ENCODE measurements around the gene DUOX1. TPM values are rescaled to one million over a fixed set of nuclear protein-coding genes. Genes with fewer than 3 reads are reported as not detected.

Gene DUOX1
- total and polyA plus RNA-seq, 12 donors = 0.14 to 0.99 (median 0.61) TPM; not detected in 1

DNA sequence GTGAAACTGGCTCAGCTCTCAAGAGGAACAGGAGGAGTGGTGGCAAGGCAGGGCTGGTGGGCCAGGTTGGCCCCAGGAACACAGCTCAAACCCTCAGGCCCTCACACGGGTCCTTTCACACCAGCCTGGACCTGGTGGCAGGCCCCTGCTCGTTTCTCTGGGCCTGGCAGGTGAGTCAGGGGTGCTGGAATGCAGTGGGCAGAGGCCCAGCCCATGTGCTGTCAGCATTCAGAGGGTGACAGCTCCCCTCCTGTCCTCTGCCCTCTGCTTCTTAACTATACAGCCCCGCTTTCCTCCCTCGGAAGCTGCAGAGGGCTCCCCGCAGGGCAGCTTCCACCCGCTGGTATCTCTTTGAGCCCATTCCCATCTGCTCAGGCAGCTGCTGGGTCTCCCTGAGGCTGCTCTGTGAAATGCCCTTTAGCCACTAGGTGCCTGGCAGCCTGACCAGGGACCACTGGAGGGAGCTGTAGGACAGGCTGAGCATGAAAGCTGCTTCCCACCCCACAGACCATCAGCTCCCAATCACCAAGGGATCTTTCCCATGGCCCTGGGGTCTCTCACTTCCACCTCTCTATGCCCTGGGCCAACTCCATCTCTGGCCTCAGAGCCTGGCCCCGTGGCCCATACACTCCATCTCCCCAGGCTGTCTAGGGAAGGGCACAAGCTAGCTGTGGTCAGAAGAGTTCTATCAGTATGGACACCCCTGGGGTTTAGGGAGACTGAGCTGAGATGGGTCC lies 33.1 kb downstream of the DUOX1 start:
- intact Hi-C loops (cut with DNase I) = loop anchor here in 8 of 10 donors (2.0 to 10.0 kb wide), 9 partner anchors 116 to 296 kb away; a partner anchor contains a TSS
- DNase-seq (peak; percentile 72 to 79), ATAC-seq (peak; percentile 46 to 74 (median 67))
- H3K36me3 ChIP-seq = no peaks in the 10 kb centered on the region
- H3K9me3 ChIP-seq = no peaks in the 10 kb centered on the region
- H3K27ac ChIP-seq = peak overlapping the region in 1 of 10 donors; percentile 20
- 6% methylated on average over 7 of the region's 7 CpGs for WGBS, 2 donors
- peaks cover 0 to 29% (median 19%) of the 10 kb centered on the region in 9 donors for H3K4me1 ChIP-seq
- TF ChIP-seq, protein P1, sequence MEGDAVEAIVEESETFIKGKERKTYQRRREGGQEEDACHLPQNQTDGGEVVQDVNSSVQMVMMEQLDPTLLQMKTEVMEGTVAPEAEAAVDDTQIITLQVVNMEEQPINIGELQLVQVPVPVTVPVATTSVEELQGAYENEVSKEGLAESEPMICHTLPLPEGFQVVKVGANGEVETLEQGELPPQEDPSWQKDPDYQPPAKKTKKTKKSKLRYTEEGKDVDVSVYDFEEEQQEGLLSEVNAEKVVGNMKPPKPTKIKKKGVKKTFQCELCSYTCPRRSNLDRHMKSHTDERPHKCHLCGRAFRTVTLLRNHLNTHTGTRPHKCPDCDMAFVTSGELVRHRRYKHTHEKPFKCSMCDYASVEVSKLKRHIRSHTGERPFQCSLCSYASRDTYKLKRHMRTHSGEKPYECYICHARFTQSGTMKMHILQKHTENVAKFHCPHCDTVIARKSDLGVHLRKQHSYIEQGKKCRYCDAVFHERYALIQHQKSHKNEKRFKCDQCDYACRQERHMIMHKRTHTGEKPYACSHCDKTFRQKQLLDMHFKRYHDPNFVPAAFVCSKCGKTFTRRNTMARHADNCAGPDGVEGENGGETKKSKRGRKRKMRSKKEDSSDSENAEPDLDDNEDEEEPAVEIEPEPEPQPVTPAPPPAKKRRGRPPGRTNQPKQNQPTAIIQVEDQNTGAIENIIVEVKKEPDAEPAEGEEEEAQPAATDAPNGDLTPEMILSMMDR (IDR thresholded peaks at IDR 0.05) = peak; percentile 62 to 95 (median 85)
- no peak overlapping the region for H3K4me3 ChIP-seq
- no peaks in the 10 kb centered on the region for H3K27me3 ChIP-seq

DNA sequence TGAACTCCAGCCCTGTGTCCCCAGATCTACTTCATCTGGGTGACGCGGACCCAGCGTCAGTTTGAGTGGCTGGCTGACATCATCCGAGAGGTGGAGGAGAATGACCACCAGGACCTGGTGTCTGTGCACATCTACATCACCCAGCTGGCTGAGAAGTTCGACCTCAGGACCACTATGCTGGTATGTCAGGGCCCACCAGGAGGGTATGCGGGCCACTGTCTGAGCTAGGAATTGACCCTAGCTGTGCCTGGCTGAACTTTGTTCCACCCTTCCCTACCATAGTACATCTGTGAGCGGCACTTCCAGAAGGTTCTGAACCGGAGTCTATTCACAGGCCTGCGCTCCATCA lies 33.7 kb downstream of the DUOX1 start:
- no peaks in the 10 kb centered on the region for H3K27me3 ChIP-seq
- no peak for ATAC-seq
- TF ChIP-seq, protein P1 (IDR thresholded peaks at IDR 0.05) = no peak
- peaks cover 0 to 35% (median 19%) of the 10 kb centered on the region in 9 donors for H3K4me1 ChIP-seq
- intact Hi-C loops (cut with DNase I) = loop anchor here in 8 of 10 donors (2.0 to 10.0 kb wide), 9 partner anchors 115 to 295 kb away; a partner anchor contains a TSS
- H3K36me3 ChIP-seq = no peaks in the 10 kb centered on the region
- H3K9me3 ChIP-seq = no peaks in the 10 kb centered on the region
- 81 to 83% methylated on average over 9 of the region's 9 CpGs for WGBS, 2 donors
- H3K27ac ChIP-seq = peak overlapping the region in 1 of 10 donors; percentile 20
- H3K4me3 ChIP-seq = no peak overlapping the region
- no peak for DNase-seq

DNA sequence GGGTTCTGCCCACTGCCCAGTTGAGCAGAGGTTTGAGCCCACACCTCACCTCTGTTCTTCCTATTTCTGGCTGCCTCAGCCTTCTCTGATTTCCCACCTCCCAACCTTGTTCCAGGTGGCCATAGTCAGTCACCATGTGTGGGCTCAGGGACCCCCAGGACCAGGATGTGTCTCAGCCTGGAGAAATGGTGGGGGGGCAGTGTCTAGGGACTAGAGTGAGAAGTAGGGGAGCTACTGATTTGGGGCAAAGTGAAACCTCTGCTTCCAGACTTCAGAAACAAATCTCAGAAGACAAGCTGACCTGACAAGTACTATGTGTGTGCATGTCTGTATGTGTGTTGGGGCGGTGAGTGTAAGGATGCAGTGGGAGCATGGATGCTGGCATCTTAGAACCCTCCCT lies 35.1 kb downstream of the DUOX1 start:
- intact Hi-C loops (cut with DNase I) = loop anchor here in 7 of 10 donors (2.0 to 10.0 kb wide), 8 partner anchors 37 to 472 kb away; partner anchors contain the start of gene SQOR (in 1 of the 7)
- no peak for DNase-seq
- Histone ChIP-seq H3K27me3 (no peaks in the 10 kb centered on the region), H3K4me1 (peaks cover 0 to 42% (median 19%) of the 10 kb centered on the region in 9 donors), H3K27ac (no peak overlapping the region), H3K36me3 (no peaks in the 10 kb centered on the region), H3K9me3 (no peaks in the 10 kb centered on the region), H3K4me3 (no peak overlapping the region)
- ATAC-seq = no peak
- WGBS, 2 donors = 95 to 97% methylated on average over 1 of the region's 1 CpG
- TF ChIP-seq, protein P1 (IDR thresholded peaks at IDR 0.05) = no peak

DNA sequence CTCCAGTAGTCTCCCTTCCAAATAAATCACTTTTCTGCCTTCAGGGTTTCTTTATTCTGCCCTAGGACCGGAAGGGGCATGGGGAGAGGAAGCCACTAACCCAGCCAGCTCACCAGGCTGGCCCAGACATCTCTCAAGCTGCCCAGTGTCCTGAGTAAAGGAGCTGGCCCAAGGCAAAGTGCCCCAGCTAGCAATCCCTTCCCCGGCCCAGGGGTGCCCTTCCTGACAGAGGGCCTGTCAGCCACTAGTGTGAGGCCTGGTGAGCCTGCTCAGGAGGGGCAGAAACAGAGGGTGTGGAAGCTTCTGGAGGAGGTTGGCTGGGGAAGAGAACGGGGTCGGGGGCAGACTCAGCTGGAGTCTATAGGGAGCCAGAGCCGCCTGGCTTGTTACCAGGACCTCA lies 35.7 kb downstream of the DUOX1 start:
- WGBS, 2 donors = 83 to 91% methylated on average over 4 to 5 of the region's 5 CpGs
- peak overlapping the region in 5 of 10 donors; percentile 49 to 100 (median 99) for H3K27ac ChIP-seq
- DNase-seq (no peak), ATAC-seq (no peak)
- H3K27me3 ChIP-seq = no peaks in the 10 kb centered on the region
- H3K36me3 ChIP-seq = no peaks in the 10 kb centered on the region
- H3K4me1 ChIP-seq = peaks cover 0 to 42% (median 19%) of the 10 kb centered on the region in 9 donors
- TF ChIP-seq, protein P1 (IDR thresholded peaks at IDR 0.05) = no peak
- no peaks in the 10 kb centered on the region for H3K9me3 ChIP-seq
- intact Hi-C loops (cut with DNase I) = loop anchor here in 7 of 10 donors (2.0 to 10.0 kb wide), 7 partner anchors 37 to 472 kb away; partner anchors contain the start of gene SQOR (in 1 of the 7)
- no peak overlapping the region for H3K4me3 ChIP-seq
